DOHH2 (cell line): ENCODE measurements around the gene ZFX.
A peak's percentile ranks its signal among the peaks of the same experiment; 100 is the strongest.

ENCODE experiments used
- H3F3A ChIP-seq: fragments of 200-600 bp; sonication (generic), shearing (Covaris generic); 2 replicates; pipeline ENCODE4 v1.6.0; 2016; ENCODE audit warnings: antibody characterized with exemption, mild to moderate bottlenecking; ENCODE audit not compliant: control insufficient read depth, insufficient read depth
- H3K27ac ChIP-seq: fragments of 200-600 bp; sonication (generic); 2 replicates; pipeline ENCODE4 v1.5.1; 2014; ENCODE audit warnings: low read depth, mild to moderate bottlenecking, low read length, moderate library complexity
- H3K27me3 ChIP-seq: fragments of 200-600 bp; sonication (generic); 2 replicates; pipeline ENCODE4 v1.6.1; 2014; ENCODE audit warnings: mild to moderate bottlenecking, low read length, mixed read lengths; ENCODE audit not compliant: control insufficient read depth
- H3K36me3 ChIP-seq: fragments of 200-600 bp; sonication (generic); 2 replicates; pipeline ENCODE4 v1.6.1; 2014; ENCODE audit warnings: mild to moderate bottlenecking, low read length, moderate library complexity, mixed read lengths; ENCODE audit not compliant: control insufficient read depth
- H3K4me1 ChIP-seq: fragments of 200-600 bp; sonication (generic); 2 replicates; pipeline ENCODE4 v1.6.1; 2014; ENCODE audit warnings: mild to moderate bottlenecking, low read length, mixed read lengths; ENCODE audit not compliant: control insufficient read depth
- H3K4me2 ChIP-seq: fragments of 200-600 bp; sonication (generic); 2 replicates; pipeline ENCODE4 v1.6.0; 2014; ENCODE audit warnings: mild to moderate bottlenecking, low read length, moderate library complexity
- H3K4me3 ChIP-seq: fragments of 200-600 bp; sonication (generic); 2 replicates; pipeline ENCODE4 v1.5.1; 2014; ENCODE audit warnings: mild to moderate bottlenecking, low read length, mixed read lengths
- H3K79me2 ChIP-seq: fragments of 200-600 bp; sonication (generic); 2 replicates; pipeline ENCODE4 v1.6.1; 2014; ENCODE audit warnings: mild to moderate bottlenecking, low read length, mixed read lengths; ENCODE audit not compliant: control insufficient read depth
- H3K9me2 ChIP-seq: fragments of 200-600 bp; sonication (generic); replicated peaks from 2 replicates; pipeline ENCODE4 v1.6.1; 2014; ENCODE audit warnings: mild to moderate bottlenecking, low read length, mixed read lengths; ENCODE audit not compliant: control insufficient read depth
- H3K9me3 ChIP-seq: fragments of 200-600 bp; sonication (generic); 2 replicates; pipeline ENCODE4 v1.6.1; 2014; ENCODE audit warnings: antibody characterized with exemption, low read length, mixed read lengths; ENCODE audit not compliant: control insufficient read depth, insufficient read depth
- H4K20me1 ChIP-seq: fragments of 200-600 bp; sonication (generic); 2 replicates; pipeline ENCODE4 v1.6.0; 2014; ENCODE audit warnings: low read depth, mild to moderate bottlenecking, antibody characterized with exemption, low read length, moderate library complexity; ENCODE audit not compliant: control insufficient read depth, insufficient read depth
- CTCF ChIP-seq: fragments of 200-600 bp; sonication (generic); IDR thresholded peaks from one replicate; pipeline ENCODE4 v1.5.1; 2014; ENCODE audit warnings: antibody characterized with exemption, mild to moderate bottlenecking, low read depth, low read length; ENCODE audit not compliant: poor library complexity, severe bottlenecking
- EZH2phosphoT487 ChIP-seq: fragments of 200-600 bp; sonication (generic); IDR thresholded peaks from 2 replicates; pipeline ENCODE4 v1.6.1; 2017; ENCODE audit warnings: borderline replicate concordance, mild to moderate bottlenecking, antibody characterized with exemption, low read length, moderate library complexity, mixed read lengths

ZFX gene

GRCh38 chrX:24257011-24257410 is 107.5 kb downstream of the ZFX start:
- H3F3A ChIP-seq, result no peaks in the 10 kb centered on the region
- H3K9me3 ChIP-seq, result no peaks in the 10 kb centered on the region
- peaks cover 11% of the 10 kb centered on the region for H3K4me1 ChIP-seq
- no peaks in the 10 kb centered on the region for H3K27me3 ChIP-seq
- no peak overlapping the region for H3K4me3 ChIP-seq
- TF ChIP-seq EZH2phosphoT487 (no peak), CTCF (no peak)
- no peaks in the 10 kb centered on the region for H3K79me2 ChIP-seq
- no peaks in the 10 kb centered on the region for H3K9me2 ChIP-seq
- no peak overlapping the region for H3K27ac ChIP-seq
- no peaks in the 10 kb centered on the region for H3K36me3 ChIP-seq
- H3K4me2 ChIP-seq, result no peak overlapping the region
- no peaks in the 10 kb centered on the region for H4K20me1 ChIP-seq

GRCh38 chrX:24259544-24260240 is 110.2 kb downstream of the ZFX start:
- Histone ChIP-seq H3K9me3 (no peaks in the 10 kb centered on the region), H3K27ac (no peak overlapping the region), H3K4me1 (peaks cover 11% of the 10 kb centered on the region), H3K27me3 (no peaks in the 10 kb centered on the region), H3F3A (no peaks in the 10 kb centered on the region), H3K4me3 (no peak overlapping the region), H3K4me2 (no peak overlapping the region), H3K9me2 (no peaks in the 10 kb centered on the region), H3K79me2 (no peaks in the 10 kb centered on the region), H4K20me1 (no peaks in the 10 kb centered on the region), H3K36me3 (no peaks in the 10 kb centered on the region)
- TF ChIP-seq CTCF, result peak; percentile 47
- TF ChIP-seq EZH2phosphoT487, result no peak

- no peak overlapping the region for H3K27ac ChIP-seq
- no peaks in the 10 kb centered on the region for H4K20me1 ChIP-seq
- TF ChIP-seq CTCF (no peak), EZH2phosphoT487 (no peak)
- H3K9me2 ChIP-seq, result no peaks in the 10 kb centered on the region
- no peaks in the 10 kb centered on the region for H3K36me3 ChIP-seq
- peaks cover 11% of the 10 kb centered on the region for H3K4me1 ChIP-seq
- H3K4me2 ChIP-seq, result peak overlapping the region; percentile 41
- no peaks in the 10 kb centered on the region for H3K9me3 ChIP-seq
- H3K4me3 ChIP-seq, result no peak overlapping the region
- no peaks in the 10 kb centered on the region for H3K27me3 ChIP-seq
- H3K79me2 ChIP-seq, result no peaks in the 10 kb centered on the region
- H3F3A ChIP-seq, result no peaks in the 10 kb centered on the region
These were observed 111.5 kb downstream of the ZFX start for GRCh38 chrX:24260842-24261550.
